NCI-H526 (cell line): Measurements from ENCODE around the gene SLC6A9.

Experiments used
- DNase-seq, 2 experiments: peaks; one replicate each; lab custom pipeline; 2025; lab: John Stamatoyannopoulos, UW

Gene SLC6A9

GRCh38 chr1:44029260-44029910 is 1.9 kb downstream of the SLC6A9 start:
- DNase-seq: peak in 1 of 2 experiments; percentile 91

- no peak for DNase-seq
Observed at GRCh38 chr1:44027320-44027719, 3.9 kb downstream of the SLC6A9 start.

DNA sequence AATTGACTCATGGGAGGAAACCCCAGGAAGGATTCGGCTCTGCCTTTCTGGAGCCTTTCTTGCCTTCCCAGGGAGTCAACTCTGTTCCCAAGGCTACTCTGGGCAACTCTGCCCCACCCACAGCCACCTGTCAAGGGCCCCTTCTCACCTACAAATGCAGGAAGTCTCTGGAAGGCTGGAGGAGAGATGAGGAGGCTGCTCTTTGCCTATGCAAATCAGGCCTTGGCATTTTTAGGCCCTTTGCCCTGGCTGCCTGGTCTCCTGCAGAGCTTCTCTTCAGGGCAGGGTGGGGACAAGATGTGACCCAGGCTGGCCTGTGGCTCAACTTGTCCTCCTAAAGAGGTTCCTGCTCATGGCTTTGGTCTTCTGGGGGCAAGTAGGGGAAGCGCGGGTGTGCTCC is 5.4 kb downstream of the SLC6A9 start:
- DNase-seq: peak; percentile 90 to 96

GRCh38 chr1:44024903-44025525 is 6.2 kb downstream of the SLC6A9 start:
- no peak for DNase-seq

DNA sequence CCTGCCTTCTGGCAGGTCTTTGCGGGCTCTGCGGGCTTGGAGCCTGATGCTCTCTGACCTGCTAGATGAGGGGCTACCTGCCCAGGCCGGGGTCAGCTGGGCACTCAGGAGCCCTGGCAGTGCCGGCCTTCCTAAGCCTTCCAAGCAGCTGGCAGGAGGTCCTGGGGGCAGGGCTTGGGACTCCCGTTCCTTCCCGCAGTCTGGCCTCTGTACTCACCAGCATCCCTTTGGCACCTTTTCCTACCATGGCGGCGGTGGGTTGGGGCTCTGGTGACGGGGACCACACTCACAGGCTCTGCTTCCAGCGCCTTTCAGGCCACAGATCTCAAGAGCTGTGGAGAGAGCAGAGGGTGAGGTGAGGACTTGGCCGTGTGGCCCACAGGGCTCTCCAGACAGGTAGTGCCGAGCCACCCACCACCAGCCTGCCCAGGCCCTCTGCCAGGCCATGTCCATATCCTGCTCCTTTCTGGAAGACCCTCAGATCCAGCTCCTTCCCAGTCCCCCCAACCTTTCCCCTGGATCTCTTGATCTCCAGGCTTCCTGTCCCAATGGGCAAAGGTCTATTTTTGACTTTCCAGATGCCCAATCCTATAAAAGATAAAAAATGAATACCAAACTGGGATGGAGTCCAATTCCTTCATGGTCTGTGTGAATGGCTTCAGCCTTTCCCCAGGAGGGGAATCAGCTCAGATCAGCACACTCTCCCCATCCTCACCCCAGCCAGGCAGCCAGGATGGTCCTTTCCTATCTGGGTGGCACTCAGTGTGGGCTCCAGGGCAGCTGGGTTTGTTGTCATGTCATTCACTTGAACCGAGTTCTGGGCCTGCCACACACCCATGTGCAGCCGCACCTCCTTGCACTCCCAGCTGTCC is 7.0 kb downstream of the SLC6A9 start:
- DNase-seq: no peak

GRCh38 chr1:44021581-44022321 is 9.5 kb downstream of the SLC6A9 start:
- DNase-seq: no peak

DNA sequence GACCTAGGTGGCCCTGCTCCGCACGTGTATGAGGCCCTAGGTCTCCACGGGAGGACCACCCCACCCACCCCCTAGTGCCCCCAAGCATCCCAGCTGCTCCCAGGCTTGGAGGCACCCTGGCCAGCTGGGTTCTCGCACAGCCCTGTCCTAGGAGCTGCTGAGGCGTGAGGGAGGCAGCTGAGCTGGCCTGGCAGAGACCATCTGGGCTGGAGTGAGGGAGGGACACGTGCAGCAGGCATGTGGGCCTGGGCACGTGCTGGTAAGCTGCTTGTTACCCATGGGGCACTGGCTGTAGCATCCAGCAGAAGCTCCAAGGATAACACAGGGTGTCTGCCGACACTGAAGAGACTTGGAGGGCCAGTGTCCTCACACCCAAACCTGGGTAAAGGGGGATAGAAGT is 10.1 kb downstream of the SLC6A9 start:
- DNase-seq: no peak

DNA sequence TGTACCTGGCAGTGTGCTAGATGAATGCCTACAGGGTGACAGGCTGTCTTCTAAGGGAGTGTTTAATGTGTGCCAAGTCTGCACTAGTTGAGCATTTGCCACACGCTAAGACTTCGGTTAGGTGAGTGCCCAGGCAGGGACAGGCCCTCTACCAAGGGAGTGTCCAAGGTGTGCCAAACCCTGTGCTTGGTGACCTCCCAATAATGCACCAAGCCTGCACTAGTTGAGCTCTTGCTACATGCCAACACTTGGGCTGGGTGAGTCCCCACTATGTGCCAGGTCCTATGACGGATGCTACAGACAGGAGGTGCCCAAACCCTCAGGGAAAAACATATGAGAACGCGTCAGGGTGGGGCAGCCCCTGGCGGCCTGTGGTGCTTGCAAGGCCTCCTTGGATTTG is 10.8 kb downstream of the SLC6A9 start:
- DNase-seq: no peak

DNA sequence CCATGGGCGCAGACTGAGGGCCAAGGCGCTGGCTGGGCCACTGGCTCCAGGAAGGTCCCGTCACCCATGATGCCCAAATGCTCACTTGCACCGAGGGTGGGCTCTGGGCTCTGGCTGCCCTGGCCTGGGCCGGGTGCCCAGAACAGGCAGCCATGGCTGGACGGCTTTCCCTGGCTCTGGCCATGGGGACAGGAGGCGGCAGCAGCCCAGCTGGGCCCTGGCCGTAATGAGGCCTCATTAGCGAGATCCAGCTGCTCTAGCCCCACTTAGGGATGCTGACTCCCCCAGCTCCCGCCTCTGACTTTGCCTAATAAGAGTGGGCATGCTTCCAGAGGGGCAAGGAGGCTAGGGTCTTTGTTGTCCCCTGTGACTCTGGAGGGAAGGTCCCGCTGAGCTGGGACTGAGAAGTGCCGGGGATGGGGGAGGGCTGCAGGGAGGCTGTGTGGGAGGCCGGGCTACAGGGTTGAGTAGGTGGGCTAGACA is 11.8 kb downstream of the SLC6A9 start:
- DNase-seq: no peak

GRCh38 chr1:44016890-44017400 is 14.3 kb downstream of the SLC6A9 start:
- no peak for DNase-seq

GRCh38 chr1:44016041-44016889 is 15.0 kb downstream of the SLC6A9 start:
- DNase-seq: no peak

GRCh38 chr1:44015206-44015605 is 16.1 kb downstream of the SLC6A9 start:
- DNase-seq: no peak

DNA sequence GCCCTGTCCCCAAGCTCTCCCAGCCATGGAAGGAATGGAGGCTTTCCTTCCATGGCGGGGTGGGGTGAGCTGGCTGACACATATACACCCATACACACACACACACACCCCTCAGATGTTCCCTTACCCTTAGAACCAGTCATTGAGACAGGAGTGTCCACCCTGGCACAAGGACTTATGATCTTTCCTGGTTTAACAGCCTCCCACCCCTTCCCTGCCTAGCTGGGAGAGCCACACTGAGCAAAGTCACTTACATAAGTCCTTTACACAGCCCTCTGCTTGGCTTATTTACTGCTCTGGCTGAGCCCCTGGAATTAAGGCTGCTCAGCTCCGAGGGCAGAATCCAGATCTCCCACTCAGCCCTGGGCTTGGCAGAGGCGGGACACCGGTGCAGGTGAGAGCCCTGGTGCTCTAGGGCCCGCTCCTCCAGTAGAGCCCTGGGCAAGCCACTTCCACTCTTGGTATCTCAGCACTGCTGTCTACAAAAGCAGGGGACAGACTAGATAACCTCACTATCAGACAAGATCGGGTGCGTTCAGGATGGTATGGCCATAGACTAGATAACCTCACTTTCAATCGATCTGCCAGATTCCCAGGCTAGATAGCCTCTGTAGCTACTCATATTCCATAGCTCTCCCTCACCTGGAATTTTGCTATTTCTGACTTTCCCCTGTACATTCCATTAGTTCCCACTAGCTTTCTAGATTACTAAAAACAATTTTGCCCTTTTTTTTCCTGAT is 16.7 kb downstream of the SLC6A9 start:
- no peak for DNase-seq

GRCh38 chr1:44013949-44014348 is 17.3 kb downstream of the SLC6A9 start:
- no peak for DNase-seq

DNA sequence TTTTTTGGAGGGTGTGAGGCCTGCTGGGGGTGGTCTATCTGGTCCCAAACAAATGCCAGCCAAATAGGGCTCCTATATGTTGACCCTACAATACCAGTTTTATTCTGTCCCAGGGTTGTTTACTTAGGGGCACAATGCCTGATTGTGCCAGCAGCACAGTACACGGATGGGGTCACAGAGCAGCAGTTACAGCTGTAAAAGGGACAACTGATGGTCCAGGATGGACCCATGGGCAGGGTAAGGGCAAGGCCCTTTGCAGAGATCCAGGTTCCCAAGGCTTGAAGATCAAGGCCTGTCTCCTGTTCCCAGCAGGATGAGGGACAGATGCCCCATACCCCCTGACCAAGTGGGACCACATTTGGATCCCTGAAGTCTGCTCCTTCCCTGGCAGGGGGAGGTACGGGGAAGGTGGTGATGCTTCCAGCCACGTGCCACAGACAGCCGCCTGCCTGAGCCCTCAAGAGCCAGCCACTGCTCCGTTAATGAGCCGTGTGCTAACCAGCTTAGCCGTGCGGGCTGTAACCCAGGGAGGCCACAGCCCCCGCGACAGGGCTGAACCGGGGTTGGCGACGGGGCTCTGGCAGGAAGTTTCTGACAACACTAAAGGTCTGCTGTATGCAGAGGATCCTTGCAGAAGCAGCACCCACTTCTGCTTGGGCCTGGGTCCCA is 18.2 kb downstream of the SLC6A9 start:
- DNase-seq: no peak

- no peak for DNase-seq
Observed at GRCh38 chr1:44012404-44012803, 18.9 kb downstream of the SLC6A9 start.

DNA sequence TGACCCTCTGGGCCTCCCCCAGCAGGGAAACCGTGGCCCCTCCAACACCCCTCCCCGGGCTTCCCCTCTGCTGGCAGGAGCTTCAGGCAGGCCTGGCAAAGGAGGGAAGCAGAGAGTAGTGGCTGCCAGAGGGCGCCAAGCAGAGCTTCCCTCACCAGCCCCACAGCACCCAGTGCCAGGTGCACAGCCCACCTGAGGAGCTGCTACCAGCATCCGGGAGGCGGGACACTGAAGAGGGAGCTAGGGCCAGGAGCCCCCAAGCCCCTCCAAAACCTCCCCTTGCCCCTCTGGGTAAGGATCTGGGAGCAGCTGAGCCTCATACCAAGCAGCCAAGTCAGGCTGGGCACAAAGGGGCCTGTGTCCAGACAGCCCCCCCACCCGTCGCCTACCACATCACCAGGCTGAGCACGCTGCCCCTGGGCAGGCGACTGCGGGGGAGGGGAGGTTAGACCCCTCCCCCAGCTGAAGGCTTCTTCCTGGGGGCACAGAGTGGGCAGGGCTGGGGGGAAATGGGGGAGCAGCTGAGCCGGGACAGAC is 20.3 kb downstream of the SLC6A9 start:
- no peak for DNase-seq

- no peak for DNase-seq
Observed at GRCh38 chr1:44008259-44008658, 23.0 kb downstream of the SLC6A9 start.

DNA sequence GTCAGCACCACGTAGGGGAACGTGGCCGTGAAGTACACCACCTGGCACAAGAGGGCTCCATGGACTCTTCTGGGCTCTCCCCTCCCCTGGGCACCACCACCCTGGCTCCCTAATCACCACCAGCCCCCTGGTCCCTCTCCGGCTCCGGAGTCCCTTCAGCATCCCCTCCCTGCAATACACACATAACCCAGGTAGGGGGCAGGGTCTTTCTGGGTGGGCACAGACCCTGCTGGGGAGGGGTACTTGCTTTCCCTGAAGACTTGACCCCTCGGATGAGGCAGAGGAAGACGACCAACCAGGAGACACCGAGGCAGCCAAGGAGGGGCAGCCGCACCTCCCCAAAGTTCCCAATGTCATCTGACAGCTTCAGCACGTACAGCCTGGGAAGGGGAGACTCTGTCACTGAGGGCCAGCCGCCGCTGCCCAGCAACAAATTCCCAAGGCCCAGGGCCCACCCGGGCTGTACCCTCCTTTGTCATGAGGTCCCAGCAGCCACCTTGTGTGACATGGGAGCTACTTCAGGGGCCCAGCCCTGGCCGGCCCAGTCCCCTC is 28.6 kb downstream of the SLC6A9 start:
- no peak for DNase-seq
